NCI-H187 treated with DMSO at 0.1 percent for 48 hours (cell line): ENCODE results near the gene EXOC3L4.
A peak's percentile ranks its signal among the peaks of the same experiment; 100 is the strongest.

ENCODE experiments used
- DNase-seq: peaks from one replicate; lab custom pipeline; 2025; lab: John Stamatoyannopoulos, UW

The EXOC3L4 gene

GRCh38 chr14:103091041-103091882 is 3.3 kb upstream of the EXOC3L4 start:
- no peak for DNase-seq

GRCh38 chr14:103091883-103092222 is 2.7 kb upstream of the EXOC3L4 start:
- DNase-seq = no peak

GRCh38 chr14:103093856-103094405 is 594 bp upstream of the EXOC3L4 start:
- DNase-seq = no peak

- no peak for DNase-seq
These were observed 769 bp downstream of the EXOC3L4 start for GRCh38 chr14:103095210-103095778.

- no peak for DNase-seq
These were observed 1.9 kb downstream of the EXOC3L4 start for GRCh38 chr14:103096387-103096786.

- no peak for DNase-seq
These were observed 2.9 kb downstream of the EXOC3L4 start for GRCh38 chr14:103097244-103097993.

- DNase-seq = no peak
These were observed 3.8 kb downstream of the EXOC3L4 start for GRCh38 chr14:103097994-103098957.

GRCh38 chr14:103099081-103099732 is 4.7 kb downstream of the EXOC3L4 start:
- no peak for DNase-seq

- DNase-seq = no peak
These were observed 5.3 kb downstream of the EXOC3L4 start for GRCh38 chr14:103099733-103100280.

GRCh38 chr14:103100281-103101121 is 6.0 kb downstream of the EXOC3L4 start:
- DNase-seq = no peak

GRCh38 chr14:103101257-103101962 is 6.9 kb downstream of the EXOC3L4 start:
- DNase-seq = no peak

- DNase-seq = no peak
These were observed 7.6 kb downstream of the EXOC3L4 start for GRCh38 chr14:103101963-103102688.

GRCh38 chr14:103102689-103103260 is 8.2 kb downstream of the EXOC3L4 start:
- no peak for DNase-seq

GRCh38 chr14:103103461-103104388 is 9.2 kb downstream of the EXOC3L4 start:
- DNase-seq = peak; percentile 27

- DNase-seq = no peak
These were observed 9.8 kb downstream of the EXOC3L4 start for GRCh38 chr14:103104389-103104653.

- peak; percentile 29 for DNase-seq
These were observed 10.3 kb downstream of the EXOC3L4 start for GRCh38 chr14:103104654-103105452.
